NCI-H1694 (cell line): ENCODE results near the gene CA11.
"Not testable (repeated sequence)": the region's sequence is repeated elsewhere in the genome, so short reads cannot be mapped to it uniquely, and the experiment has no call there.

ENCODE experiments used
- DNase-seq: peaks from one replicate; lab custom pipeline; 2025; lab: John Stamatoyannopoulos, UW

The CA11 gene

GRCh38 chr19:48641850-48642249 is 4.1 kb downstream of the CA11 start:
- no peak for DNase-seq

DNA sequence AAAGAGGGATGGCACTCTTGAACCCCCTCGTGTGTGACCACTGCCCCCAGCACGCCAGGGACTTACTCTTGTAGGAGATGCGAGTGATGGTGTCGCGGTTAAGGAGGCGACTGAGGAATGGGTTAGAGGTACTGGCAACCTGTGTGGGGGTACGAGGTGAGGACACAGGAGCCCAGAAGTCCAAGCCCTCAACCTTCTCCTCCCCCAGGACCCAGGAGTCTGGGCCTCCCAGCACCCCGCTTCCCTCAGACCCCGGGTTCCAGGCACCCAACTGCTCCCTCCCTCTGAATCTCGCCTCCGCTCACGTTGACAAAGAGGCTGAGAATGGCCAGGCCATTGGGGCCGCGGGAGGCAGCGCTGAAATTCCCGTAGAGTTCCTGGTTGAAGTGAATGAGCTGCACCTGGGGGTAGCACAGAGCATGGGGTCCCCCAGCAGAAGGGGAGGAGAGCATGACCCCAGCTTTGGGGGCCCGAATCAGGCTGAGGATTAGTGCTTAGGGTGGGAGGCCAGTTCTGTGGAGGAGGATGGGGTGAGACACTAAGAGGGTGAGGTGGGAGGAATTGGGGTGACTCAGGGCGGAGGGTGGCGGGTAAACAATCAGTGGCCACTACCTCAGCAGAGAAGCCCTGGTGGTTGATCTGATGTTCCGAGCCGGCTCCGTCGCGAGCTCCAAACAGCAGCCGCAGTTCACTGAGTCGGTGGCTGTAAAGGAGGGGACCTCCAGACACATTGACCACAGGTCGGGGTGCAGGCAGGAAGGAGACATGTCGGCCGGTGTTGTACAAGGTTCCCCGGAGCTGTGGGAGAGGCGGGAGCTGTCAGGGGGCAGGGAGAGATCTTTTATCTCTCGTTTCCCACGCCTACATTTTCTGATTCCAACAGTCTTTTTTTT is 6.3 kb downstream of the CA11 start:
- no peak for DNase-seq

DNA sequence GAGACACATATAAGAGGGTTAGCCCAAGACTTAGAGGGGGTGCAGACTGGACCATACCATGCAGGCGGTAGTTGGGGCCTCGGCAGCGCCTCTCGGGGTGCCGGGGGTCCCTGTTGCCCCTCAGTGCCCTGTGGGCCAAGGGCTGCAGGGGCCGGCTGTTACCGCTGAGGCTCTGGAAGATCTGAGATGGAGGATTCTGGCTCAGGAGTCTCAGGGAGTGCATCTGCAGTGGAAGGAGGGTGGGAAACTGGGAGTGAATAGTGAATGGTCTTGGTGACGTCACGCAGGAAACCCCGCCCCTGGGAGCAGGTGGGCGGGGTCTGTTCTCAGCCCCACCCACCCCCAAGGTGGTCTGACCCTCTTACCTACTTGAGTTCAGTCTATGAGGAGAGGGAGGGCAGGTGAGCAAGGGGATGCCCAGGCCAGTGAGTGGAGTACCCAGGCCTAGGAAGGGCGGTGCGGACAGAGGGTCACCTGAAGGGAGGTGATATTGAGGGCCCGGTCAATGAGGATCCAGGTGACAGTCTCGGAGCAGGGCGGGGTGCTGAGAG is 7.1 kb downstream of the CA11 start:
- DNase-seq: no peak

- DNase-seq: peak; percentile 90
Measured at GRCh38 chr19:48637948-48638830, 7.8 kb downstream of the CA11 start.

GRCh38 chr19:48637449-48637947 is 8.5 kb downstream of the CA11 start:
- DNase-seq: peak; percentile 97

DNA sequence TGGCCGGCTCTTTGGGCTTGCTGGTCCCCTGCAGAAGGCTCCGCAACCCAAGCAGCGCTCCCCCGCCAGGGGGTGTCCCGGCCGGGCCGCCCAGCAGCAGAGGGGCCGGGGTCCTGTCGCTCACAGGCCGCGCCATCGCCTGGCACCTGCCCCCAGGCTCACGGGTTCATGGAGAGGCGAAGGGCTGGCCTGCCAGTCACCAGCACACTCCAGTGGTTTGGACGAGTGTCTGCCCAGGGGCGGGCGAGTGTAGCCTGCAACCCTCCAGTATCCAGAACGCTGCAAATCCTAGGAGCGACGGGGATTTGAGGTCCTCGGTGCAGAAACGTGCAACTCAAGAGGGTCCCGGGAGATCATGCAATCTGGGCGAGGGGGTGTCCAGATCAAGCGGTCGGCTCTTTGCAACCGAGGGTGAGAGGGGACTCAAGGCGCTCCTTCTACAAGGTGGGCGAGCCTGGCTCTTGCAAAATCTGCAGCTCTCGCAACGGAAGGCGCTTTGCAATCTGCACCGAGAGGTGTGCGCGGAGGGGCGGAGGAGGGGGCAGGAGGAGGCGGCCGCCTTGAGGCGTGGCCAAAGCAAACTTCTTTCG is 9.0 kb downstream of the CA11 start, which contains the start of gene DBP:
DBP (minus strand) TSS at position 521 of the 590 bp plus-strand sequence; CDS start at position 136, 385 bp downstream.
- no peak for DNase-seq

DNA sequence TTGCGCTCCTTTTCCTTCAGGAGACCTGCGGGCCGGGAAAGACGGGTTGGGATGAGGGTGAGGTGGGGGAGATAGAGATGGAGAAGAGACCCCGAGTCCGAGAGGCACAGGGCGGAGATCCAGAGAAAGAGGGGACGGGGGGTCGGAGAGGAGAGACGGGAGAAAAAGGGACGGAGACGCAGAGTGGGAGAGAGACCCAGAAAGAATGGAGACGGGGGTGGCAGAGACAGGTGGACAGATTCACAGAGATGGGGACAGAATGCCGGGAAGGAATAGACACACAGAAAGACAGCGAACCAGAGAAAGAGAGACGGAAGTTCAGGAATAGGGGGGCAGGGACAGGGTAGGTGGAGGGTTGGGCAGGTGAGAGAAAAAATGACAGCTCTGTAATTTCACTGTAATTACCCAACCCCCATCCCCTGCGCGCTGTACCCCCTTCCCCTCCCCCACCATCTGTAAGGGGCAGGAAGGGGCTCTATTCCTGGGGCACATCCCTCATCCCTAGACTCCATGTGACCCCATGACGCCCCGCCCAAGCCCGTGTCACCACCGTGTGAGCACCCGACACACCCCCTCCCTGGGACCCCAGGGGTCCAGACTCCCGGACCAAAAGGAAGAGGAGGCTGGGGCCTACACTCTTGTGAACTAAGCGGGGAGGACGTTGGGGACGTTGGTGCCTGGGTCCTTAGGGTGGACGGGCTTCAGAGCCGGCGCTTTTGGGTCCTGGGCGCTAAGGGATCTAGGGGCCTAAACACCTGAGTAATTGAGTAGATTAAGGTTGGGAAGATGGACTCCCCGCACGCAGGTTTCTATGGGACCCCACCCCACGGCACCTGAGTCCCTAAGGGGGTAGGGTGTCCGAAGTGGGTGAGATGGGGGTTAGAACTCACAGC is 9.8 kb downstream of the CA11 start:
- peak; percentile 31 for DNase-seq

DNA sequence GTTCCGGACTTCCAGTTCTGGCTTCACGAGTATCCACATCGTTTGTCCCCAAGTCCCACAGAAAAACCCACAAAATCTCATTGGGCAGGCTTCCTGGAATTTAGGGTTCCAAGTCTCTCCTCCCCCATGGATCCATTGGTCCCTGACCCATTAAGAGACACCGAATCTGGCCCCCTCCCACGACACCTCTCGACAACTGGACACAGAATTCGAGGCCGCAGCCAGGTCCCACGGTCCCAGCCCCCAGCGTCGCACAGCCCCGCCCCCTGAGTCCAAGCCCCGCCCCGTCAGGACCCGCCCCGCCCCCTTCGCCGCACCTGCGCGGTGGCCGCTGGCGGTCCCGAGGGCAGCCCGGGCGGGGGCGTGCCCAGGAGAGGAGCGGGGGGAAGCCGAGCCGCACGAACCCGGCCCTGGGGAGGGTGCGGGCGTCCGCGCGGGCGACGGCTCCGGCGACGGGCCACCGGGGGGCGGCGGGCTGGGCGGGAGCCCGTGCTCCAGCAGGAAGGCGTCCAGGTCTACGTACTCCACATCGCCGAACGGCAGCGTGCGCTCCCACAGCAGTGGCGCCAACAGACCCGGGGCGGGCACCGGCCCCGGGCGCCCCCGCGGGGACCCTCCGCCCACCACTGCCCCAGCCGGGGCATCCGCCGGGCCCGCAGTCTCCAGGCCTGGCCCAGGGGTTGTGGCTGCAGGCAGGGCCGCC is 10.6 kb downstream of the CA11 start:
- DNase-seq: no peak

DNA sequence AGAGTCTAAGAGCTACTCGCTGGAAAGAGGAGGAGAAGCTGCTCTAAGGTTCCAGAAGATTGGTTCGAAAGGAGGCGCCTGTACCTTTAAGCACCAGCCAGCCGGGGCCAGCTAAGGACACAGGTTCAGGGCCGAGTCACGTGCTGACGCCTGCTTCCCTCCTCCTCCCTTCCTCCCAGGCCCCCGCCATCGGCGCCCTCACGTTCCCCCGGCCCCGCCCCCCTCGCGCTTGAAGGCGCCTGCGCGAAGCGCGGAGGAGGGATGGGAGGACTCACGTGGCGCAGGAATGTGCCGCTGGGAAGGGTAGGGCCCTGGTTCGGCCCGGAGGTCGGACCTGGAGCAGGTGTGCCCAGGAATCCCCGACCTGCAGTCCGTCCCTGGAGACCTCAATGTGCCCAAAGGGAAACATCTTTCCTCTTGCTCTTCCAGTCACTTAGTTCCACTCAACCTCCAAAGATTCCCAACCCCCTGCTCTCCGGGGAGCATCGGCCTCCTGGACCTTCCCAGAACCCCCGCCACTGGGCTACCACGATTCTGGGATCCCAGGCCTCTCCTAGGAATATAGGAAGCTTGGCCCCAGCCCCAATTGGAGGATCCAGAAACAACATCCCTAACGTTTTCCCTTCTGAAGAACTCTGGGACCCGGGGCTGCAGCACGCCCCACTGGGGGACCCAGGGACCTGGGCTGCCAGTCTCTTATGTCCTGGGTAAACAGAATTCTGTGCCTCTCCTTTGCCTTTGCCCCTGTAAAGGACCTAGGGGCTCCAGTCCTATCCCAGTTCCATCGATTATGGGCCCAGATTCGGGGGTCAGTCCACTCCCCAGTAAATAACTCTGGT is 11.3 kb downstream of the CA11 start:
- peak; percentile 97 for DNase-seq

DNA sequence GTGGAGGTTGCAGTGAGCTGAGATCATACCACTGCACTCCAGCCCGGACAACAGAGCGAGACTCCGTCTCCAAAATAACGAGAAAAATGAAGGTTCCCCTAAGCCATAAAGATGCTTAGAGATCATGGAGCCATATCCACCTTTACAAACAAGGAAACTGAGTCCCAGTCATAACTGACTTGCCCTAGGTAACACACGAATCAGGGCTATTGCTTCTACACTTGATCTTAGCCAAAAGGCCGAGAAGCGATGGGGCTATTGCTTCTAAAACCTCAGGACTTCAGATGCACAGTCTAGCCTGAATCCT is 12.0 kb downstream of the CA11 start:
- DNase-seq: no peak

DNA sequence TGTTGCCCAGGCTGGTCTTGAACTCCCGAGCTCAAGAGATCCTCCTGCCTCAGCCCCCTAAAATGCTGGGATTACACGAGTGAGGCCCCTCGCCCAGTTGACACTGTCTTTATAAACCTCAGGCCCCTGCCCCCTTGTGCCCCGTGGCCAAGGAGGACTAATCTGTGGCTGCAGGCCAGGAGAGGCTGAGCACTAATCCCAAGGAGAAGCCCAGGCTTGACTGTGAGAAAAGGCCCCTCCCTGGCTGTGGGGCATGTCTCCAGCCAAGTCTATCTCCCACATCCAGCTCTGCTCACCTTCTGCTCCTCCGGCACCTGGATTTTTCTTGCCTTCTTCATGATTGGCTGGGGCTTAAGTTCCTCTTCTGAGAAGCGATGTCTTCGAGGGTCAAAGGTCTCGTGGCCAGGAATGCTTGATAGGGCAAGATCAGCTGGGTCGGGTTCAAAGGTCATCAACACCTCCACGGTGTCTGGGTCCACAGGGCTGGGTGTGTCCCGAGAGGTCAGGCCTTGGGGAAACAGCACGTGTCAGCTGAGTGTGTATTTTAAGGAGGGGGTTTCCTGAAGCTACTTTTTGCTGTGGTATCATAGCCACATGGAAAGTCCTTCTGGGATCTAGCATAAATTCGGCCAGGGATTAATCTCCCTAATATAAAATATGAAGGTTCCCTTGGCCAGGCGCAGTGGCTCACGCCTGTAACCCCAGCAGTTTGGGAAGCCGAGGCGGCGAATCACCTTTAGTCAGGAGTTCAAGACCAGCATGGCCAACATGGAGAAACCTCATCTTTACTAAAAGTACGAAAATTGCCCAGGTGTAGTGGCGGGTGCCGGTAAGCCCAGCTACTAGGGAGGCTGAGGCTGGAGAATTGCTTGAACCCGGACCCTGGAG is 12.6 kb downstream of the CA11 start:
- no peak for DNase-seq

GRCh38 chr19:48632692-48633147 is 13.3 kb downstream of the CA11 start:
- no peak for DNase-seq

- DNase-seq: not testable (repeated sequence)
Measured at GRCh38 chr19:48632286-48632685, 13.7 kb downstream of the CA11 start.

DNA sequence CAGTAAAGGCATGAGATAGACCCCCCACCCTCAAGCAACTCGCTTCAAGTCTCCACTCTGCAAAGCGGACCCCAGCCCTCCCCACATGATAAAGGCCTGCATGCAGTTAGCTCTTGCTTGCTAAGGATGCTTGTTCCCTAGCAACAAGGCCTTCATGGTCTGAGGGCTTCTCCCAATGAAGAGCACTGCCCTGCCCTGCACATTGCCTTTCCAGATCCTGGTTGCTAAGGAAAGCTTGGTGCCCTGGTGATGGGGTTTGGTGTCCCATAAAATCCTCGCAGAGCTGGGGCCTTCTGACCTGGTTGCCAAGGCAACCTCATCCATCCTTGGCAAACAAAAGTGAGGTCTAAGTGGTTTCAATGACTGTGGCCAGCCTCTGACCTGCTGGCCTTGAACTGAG is 14.8 kb downstream of the CA11 start:
- DNase-seq: no peak

DNA sequence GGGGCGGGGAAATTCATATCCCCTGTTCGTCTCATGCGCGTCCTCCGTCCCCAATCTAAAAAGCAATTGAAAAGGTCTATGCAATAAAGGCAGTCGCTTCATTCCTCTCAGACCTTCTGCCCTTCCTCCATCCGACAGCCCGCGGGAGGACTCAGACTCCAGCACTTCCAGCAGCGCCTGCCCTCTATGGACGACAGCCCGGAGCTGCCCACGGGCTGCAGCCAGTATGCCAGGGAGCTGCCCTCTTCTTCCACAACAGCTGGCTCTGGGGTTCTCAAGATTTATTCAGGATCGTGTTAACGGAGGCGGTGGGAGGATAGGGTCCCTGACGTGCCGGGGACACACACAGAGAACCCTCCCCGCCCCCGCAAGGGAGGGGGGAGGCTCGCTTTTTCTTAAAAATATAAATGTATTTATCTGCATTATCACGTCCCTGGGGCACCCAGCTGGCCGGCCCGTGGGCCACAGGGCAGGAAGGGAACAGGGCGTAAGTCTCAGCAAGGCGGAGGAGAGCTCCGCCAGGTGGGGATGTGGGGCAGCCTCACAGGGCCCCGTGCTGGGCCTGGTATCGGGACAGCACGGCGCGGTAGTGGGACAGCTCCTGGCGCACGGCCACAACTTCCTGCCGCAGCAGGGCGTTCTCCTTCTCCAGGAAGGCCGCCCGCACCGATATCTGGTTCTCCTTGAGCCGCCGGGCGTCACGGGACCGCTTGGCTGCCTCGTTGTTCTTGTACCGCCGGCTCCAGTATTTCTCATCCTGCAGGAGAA is 15.5 kb downstream of the CA11 start:
- DNase-seq: no peak

GRCh38 chr19:48629599-48630295 is 16.2 kb downstream of the CA11 start:
- no peak for DNase-seq

GRCh38 chr19:48629297-48629598 is 16.7 kb downstream of the CA11 start:
- DNase-seq: no peak
